Cardiac septum (tissue), 1 donor: ENCODE measurements around the gene TRAF3IP3. TPM values are rescaled to one million over a fixed set of nuclear protein-coding genes. Genes with fewer than 3 reads are reported as not detected.
"Not testable (repeated sequence)": the region's sequence is repeated elsewhere in the genome, so short reads cannot be mapped to it uniquely, and the experiment has no call there.

Experiments used
- DNase-seq: peaks from one replicate; pipeline ENCODE4 v3.0.0-alpha.2; 2020; ENCODE audit warnings: low spot score
- intact Hi-C: fragments of 100-400 bp; cut with DNase I; formaldehyde crosslinking; loops from one replicate; pipeline ENCODE4 v1.14.0; 2022
- total RNA-seq: library from RNA; stranded (reverse); fragmentation: NEBNext Ultra II Directional; extraction: Animal tissue kit (Norgen Biotek cat#: 25700); gene quantifications from one replicate; pipeline ENCODE4 v1.2.1, GENCODE V29; 2021
- donor health status: DM: no; HTN: no; CAD: no.

The TRAF3IP3 gene
- total RNA-seq, 1 donor from 2014 or later = 1.00 TPM

- intact Hi-C loops = no loop called here
- no peak for DNase-seq
These were observed 33.4 kb downstream of the TRAF3IP3 start for GRCh38 chr1:209789245-209789644.

GRCh38 chr1:209790286-209791193, 34.7 kb downstream of the TRAF3IP3 start:
- intact Hi-C loops = no loop called here
- no peak for DNase-seq

- DNase-seq = no peak
- intact Hi-C loops = no loop called here
These were observed 36.1 kb downstream of the TRAF3IP3 start for GRCh38 chr1:209791920-209792319.

DNA sequence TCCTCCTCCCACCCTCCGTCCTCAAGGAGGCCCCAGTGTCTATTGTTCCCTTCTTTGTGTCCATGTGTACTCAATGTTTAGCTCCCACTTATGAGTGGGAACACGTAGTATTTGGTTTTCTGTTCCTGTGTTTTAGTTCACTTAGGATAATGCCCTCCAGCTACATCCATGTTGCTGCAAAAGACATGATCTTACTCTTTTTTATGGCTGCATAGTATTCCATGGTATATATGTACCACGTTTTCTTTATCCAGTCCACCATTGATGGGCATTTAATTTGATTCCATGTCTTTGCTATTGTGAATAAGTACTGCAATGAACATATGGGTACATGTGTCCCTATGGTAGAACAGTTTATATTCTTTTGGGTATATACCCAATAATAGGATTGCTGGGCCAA, 37.9 kb downstream of the TRAF3IP3 start:
- intact Hi-C loops, DNase-seq: not testable (repeated sequence)

GRCh38 chr1:209797978-209798639, 42.3 kb downstream of the TRAF3IP3 start:
- DNase-seq = no peak
- intact Hi-C loops = no loop called here

DNA sequence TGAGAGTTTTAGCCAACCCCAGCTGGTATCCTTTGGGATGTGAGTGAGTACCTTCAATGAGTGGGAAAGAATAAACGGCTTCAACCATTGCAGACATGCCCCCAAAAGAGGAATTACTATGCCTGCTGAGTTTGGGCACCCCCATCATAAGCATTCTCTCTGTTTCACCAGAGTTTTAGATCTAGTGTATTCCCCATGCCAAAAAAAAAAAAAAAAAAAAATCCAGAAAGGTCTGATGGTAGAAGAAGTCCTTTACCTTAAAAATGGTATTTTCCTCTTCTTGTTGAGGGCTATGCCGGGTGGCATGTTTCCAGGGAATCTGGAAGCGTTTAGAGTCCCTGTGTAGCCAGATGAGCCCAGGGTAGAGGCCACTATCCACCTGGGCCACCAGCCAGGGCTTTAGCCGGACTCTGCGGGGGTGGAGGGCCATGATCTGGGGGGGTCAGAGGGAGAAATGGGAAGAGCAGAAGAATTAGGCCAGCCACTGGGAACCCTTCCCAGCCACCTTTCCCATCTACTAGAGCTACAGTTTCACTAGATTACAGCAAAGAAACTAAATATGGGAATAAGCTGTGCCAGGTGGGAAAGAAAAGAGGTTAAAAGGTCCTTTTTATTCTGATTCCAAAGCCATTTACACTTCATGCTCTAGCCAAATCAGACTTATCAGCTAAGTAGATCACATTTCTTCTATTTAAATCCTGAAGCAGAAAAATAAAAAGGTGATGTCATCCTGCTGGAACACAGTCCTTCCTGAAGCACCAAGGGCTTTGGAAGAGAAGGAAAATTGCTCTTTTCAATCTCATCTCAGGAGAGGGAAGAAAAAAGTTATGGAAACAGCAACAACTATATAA, 45.4 kb downstream of the TRAF3IP3 start:
- peak; percentile 86 for DNase-seq

DNA sequence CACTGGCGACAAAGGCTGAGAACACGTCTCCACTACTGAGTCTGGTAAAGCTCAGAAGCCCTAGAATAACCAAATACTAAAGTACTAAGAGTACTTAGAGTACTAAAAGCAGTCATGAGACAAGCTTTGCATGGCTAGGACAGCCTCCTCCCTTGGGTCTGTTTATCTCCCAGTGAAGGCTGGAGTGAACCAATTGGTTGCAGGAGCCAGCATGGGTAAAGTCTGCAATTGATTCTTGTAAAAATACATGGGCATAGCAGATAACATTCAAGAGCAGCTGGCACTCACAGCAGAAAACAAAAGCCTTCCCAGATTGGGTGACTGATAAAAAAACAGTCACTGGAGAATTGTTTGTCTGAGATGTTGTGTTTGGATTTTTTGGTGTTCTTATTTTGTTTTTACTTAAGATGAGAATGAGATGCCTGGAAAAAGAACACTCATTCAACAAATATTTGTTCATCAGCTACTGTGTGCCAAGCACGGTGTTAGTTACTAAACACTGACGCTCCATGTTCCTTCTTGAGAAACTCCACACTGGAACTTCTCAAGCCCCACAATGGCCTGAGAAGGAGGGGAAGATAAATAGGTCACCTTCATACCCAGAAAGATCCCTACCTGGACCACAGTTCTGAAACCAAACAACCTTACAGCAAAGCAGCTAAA, 46.4 kb downstream of the TRAF3IP3 start:
- DNase-seq = no peak
- intact Hi-C loops = no loop called here

More for the DNA sequence above, 45.4 kb downstream of the TRAF3IP3 start:
- intact Hi-C loops = no loop called here

- no peak for DNase-seq
- intact Hi-C loops = no loop called here
These were observed 46.9 kb downstream of the TRAF3IP3 start for GRCh38 chr1:209802780-209803152.

- intact Hi-C loops = no loop called here
- DNase-seq = no peak
These were observed 47.7 kb downstream of the TRAF3IP3 start for GRCh38 chr1:209803568-209803967.

- intact Hi-C loops = no loop called here
- no peak for DNase-seq
These were observed 49.5 kb downstream of the TRAF3IP3 start for GRCh38 chr1:209805341-209805781.

- intact Hi-C loops = no loop called here
- peak; percentile 91 for DNase-seq
These were observed 50.3 kb downstream of the TRAF3IP3 start, which contains the start of gene IRF6 for GRCh38 chr1:209805875-209806760. IRF6 (minus strand) TSS chr1:209806142; CDS start chr1:209801413, 4,729 bp downstream.

DNA sequence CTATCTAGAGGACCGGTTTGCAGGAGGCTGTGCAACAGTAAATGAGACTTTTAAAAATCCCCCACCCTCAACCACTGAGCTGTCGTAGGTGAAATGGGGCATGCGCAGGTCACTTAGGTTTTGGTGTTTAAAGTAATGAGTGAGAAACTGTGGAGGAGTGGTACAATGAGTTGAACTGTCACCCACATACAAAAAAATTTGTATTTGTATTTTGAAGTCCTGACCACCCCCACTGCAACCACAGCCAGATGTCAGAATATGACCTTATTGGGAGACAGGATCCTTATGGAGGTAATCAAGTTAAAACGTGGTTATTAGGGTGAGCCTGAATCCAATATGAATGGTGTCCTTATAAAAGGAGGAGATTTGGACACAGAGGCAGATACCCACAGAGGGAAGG, 51.7 kb downstream of the TRAF3IP3 start:
- DNase-seq = no peak
- intact Hi-C loops = no loop called here

GRCh38 chr1:209808059-209808581, 52.3 kb downstream of the TRAF3IP3 start:
- intact Hi-C loops = no loop called here
- DNase-seq = peak; percentile 86

DNA sequence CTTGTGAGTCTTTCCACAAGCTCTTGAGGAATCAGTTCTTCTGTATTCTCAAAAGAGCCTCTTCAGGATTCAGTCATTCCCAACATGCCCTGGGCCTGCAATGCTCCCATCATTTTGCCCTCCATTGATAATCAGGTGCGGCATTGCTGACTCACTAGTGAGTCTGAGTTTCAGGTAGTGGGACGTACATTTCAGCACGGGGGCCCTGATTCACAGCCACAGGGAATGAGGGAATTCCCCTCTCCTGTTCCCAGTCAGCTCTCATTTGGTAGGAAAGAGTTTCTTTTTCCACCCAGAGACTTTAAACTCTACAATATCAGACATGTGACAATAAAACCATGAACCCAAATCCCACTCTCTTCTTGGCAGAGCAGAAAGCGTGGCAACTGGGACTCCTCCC, 53.8 kb downstream of the TRAF3IP3 start:
- no peak for DNase-seq
- intact Hi-C loops = no loop called here

GRCh38 chr1:209810783-209811182, 54.9 kb downstream of the TRAF3IP3 start:
- intact Hi-C loops = no loop called here
- DNase-seq = no peak

- intact Hi-C loops = no loop called here
- DNase-seq = no peak
These were observed 58.0 kb downstream of the TRAF3IP3 start for GRCh38 chr1:209813902-209814301.

- no peak for DNase-seq
- intact Hi-C loops = no loop called here
These were observed 59.6 kb downstream of the TRAF3IP3 start for GRCh38 chr1:209815490-209815889.

DNA sequence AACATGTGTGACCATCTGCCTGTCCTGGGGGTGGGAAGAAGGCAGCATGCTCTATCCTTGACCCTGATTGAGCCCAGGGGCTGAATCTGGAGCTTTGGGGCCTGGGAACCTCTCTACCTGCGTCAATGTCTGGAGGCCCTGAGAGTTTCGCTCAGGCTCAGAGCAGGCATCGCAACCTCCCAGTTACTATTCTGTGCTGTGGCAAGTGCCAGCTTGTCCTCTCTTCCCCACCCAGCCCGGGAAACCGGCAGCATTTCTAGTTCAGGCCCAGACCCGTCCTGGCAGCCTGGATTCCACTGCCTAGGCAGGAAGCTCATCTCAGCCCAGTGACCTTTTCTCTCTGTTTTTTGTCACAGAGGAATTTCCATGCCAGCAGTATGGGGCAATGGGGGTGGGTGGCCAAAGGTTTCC, 60.1 kb downstream of the TRAF3IP3 start:
- DNase-seq = no peak
- intact Hi-C loops = no loop called here
